ENCODE data around the gene ARHGAP28.

- TF ChIP-seq CTCF (IDR thresholded peaks at IDR 0.05) (no peak), POLR2AphosphoS5 (IDR thresholded peaks at IDR 0.05; ENCODE audit: insufficient read depth in 1 of 2, low read depth in 1 of 2) (no peak), POLR2A (IDR thresholded peaks at IDR 0.05) (no peak)
These were observed 200.0 kb downstream of the ARHGAP28 start for GRCh38 chr18:6929370-6930102.

Data from vagina (tissue), 2 donors.